ENCODE measurements around the gene CD244. TPM values are rescaled to one million over a fixed set of nuclear protein-coding genes. Genes with fewer than 3 reads are reported as not detected.
"Not testable (repeated sequence)": the region's sequence is repeated elsewhere in the genome, so short reads cannot be mapped to it uniquely, and the experiment has no call there.

The CD244 gene
- polyA plus RNA-seq, 1 donor from 2014 or later = not detected

- no peaks in the 10 kb centered on the region for H3K36me3 ChIP-seq (ENCODE audit: insufficient read depth, low read length)
- no peak overlapping the region for H3K9ac ChIP-seq (ENCODE audit: low read length)
- no peaks in the 10 kb centered on the region for H3F3A ChIP-seq (ENCODE audit: insufficient read depth, low read length, poor library complexity, severe bottlenecking)
- H3K4me2 ChIP-seq (ENCODE audit: low read length) = no peak overlapping the region
- no peak overlapping the region for H2AFZ ChIP-seq (ENCODE audit: low read depth, low read length)
- no peaks in the 10 kb centered on the region for H3K79me2 ChIP-seq (replicated peaks; ENCODE audit: insufficient read depth, low read length)
- no peaks in the 10 kb centered on the region for H3K9me2 ChIP-seq (ENCODE audit: insufficient read depth, low read length)
- no peak for TF ChIP-seq EZH2 (IDR thresholded peaks at IDR 0.05; ENCODE audit: borderline replicate concordance, insufficient read depth, low read length, poor library complexity, severe bottlenecking)
- TF ChIP-seq TAF1 (IDR thresholded peaks at IDR 0.05; ENCODE audit: low read depth) = no peak
- TF ChIP-seq RAD21 (conservative IDR thresholded peaks at IDR 0.05) = no peak
- TF ChIP-seq EP300 (conservative IDR thresholded peaks at IDR 0.05; ENCODE audit: poor library complexity, severe bottlenecking) = no peak
- no peak for TF ChIP-seq CTCF (IDR thresholded peaks at IDR 0.05; ENCODE audit: poor library complexity, severe bottlenecking)
- no peak for TF ChIP-seq POLR2AphosphoS5 (IDR thresholded peaks at IDR 0.05)
- TF ChIP-seq MXI1 (conservative IDR thresholded peaks at IDR 0.05; ENCODE audit: poor library complexity, severe bottlenecking) = no peak
- TF ChIP-seq SMC3 (conservative IDR thresholded peaks at IDR 0.05; ENCODE audit: poor library complexity) = no peak
- TF ChIP-seq, protein P1, sequence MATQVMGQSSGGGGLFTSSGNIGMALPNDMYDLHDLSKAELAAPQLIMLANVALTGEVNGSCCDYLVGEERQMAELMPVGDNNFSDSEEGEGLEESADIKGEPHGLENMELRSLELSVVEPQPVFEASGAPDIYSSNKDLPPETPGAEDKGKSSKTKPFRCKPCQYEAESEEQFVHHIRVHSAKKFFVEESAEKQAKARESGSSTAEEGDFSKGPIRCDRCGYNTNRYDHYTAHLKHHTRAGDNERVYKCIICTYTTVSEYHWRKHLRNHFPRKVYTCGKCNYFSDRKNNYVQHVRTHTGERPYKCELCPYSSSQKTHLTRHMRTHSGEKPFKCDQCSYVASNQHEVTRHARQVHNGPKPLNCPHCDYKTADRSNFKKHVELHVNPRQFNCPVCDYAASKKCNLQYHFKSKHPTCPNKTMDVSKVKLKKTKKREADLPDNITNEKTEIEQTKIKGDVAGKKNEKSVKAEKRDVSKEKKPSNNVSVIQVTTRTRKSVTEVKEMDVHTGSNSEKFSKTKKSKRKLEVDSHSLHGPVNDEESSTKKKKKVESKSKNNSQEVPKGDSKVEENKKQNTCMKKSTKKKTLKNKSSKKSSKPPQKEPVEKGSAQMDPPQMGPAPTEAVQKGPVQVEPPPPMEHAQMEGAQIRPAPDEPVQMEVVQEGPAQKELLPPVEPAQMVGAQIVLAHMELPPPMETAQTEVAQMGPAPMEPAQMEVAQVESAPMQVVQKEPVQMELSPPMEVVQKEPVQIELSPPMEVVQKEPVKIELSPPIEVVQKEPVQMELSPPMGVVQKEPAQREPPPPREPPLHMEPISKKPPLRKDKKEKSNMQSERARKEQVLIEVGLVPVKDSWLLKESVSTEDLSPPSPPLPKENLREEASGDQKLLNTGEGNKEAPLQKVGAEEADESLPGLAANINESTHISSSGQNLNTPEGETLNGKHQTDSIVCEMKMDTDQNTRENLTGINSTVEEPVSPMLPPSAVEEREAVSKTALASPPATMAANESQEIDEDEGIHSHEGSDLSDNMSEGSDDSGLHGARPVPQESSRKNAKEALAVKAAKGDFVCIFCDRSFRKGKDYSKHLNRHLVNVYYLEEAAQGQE (IDR thresholded peaks at IDR 0.05; ENCODE audit: borderline replicate concordance) = no peak
- H3K27me3 ChIP-seq (ENCODE audit: insufficient read depth, low read depth, low read length) = no peaks in the 10 kb centered on the region
- H3K4me3 ChIP-seq (ENCODE audit: low read length) = no peak overlapping the region
- H4K20me1 ChIP-seq (ENCODE audit: insufficient read depth) = no peaks in the 10 kb centered on the region
- no peak overlapping the region for H3K27ac ChIP-seq (ENCODE audit: low read length)
- H3K9me3 ChIP-seq (ENCODE audit: low read length) = no peaks in the 10 kb centered on the region
These were observed 19.9 kb upstream of the CD244 start for GRCh38 chr1:160882582-160882981.

DNA sequence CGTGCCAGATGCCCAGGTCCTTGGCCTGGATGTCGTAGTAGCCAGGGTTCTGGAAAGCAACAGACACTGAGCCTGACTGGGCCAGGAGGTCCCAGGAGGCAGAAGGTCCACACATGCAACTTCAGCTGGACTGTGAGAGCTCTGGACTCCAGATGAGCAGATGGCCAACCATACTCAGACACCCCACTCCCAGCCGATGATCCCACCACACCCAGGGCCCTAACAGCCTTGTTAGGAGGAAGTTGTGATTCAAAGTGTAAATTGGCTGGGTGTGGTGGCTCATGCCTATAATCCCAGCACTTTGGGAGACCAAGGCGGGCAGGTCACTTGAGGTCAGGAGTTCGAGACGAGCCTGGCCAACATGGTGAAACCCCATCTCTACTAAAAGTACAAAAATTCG is 18.6 kb upstream of the CD244 start:
- not testable (repeated sequence) for H3K79me2 ChIP-seq (replicated peaks; ENCODE audit: insufficient read depth, low read length); H3F3A ChIP-seq (ENCODE audit: insufficient read depth, low read length, poor library complexity, severe bottlenecking); H3K9me2 ChIP-seq (ENCODE audit: insufficient read depth, low read length); H3K9ac ChIP-seq (ENCODE audit: low read length); H3K27ac ChIP-seq (ENCODE audit: low read length); H2AFZ ChIP-seq (ENCODE audit: low read depth, low read length); H3K36me3 ChIP-seq (ENCODE audit: insufficient read depth, low read length); H4K20me1 ChIP-seq (ENCODE audit: insufficient read depth); H3K4me3 ChIP-seq (ENCODE audit: low read length); H3K9me3 ChIP-seq (ENCODE audit: low read length); H3K27me3 ChIP-seq (ENCODE audit: insufficient read depth, low read depth, low read length); H3K4me2 ChIP-seq (ENCODE audit: low read length)

GRCh38 chr1:160880216-160880615 is 17.5 kb upstream of the CD244 start:
- H3K9me3 ChIP-seq (ENCODE audit: low read length) = no peaks in the 10 kb centered on the region
- TF ChIP-seq RAD21 (conservative IDR thresholded peaks at IDR 0.05) (no peak), EZH2 (IDR thresholded peaks at IDR 0.05; ENCODE audit: borderline replicate concordance, insufficient read depth, low read length, poor library complexity, severe bottlenecking) (no peak), POLR2AphosphoS5 (IDR thresholded peaks at IDR 0.05) (no peak), EP300 (conservative IDR thresholded peaks at IDR 0.05; ENCODE audit: poor library complexity, severe bottlenecking) (no peak), TAF1 (IDR thresholded peaks at IDR 0.05; ENCODE audit: low read depth) (no peak), SMC3 (conservative IDR thresholded peaks at IDR 0.05; ENCODE audit: poor library complexity) (no peak), CTCF (IDR thresholded peaks at IDR 0.05; ENCODE audit: poor library complexity, severe bottlenecking) (no peak), MXI1 (conservative IDR thresholded peaks at IDR 0.05; ENCODE audit: poor library complexity, severe bottlenecking) (no peak)
- TF ChIP-seq, protein P1 (IDR thresholded peaks at IDR 0.05; ENCODE audit: borderline replicate concordance) = no peak

More at GRCh38 chr1:160880216-160880615, 17.5 kb upstream of the CD244 start:
- Histone ChIP-seq H3K4me2 (ENCODE audit: low read length) (no peak overlapping the region), H3K36me3 (ENCODE audit: insufficient read depth, low read length) (no peaks in the 10 kb centered on the region), H3K27ac (ENCODE audit: low read length) (no peak overlapping the region), H2AFZ (ENCODE audit: low read depth, low read length) (no peak overlapping the region), H3K4me3 (ENCODE audit: low read length) (no peak overlapping the region), H4K20me1 (ENCODE audit: insufficient read depth) (no peaks in the 10 kb centered on the region), H3K9me2 (ENCODE audit: insufficient read depth, low read length) (no peaks in the 10 kb centered on the region), H3K9ac (ENCODE audit: low read length) (no peak overlapping the region), H3K79me2 (replicated peaks; ENCODE audit: insufficient read depth, low read length) (no peaks in the 10 kb centered on the region), H3F3A (ENCODE audit: insufficient read depth, low read length, poor library complexity, severe bottlenecking) (no peaks in the 10 kb centered on the region), H3K27me3 (ENCODE audit: insufficient read depth, low read depth, low read length) (no peaks in the 10 kb centered on the region)

Measured in neural cell (in vitro differentiated cells).